Activated T-helper 17 cell treated with anti-CD3 and anti-CD28 coated beads, Interleukin-2, amount 50 U/mL, for 72 hours (primary cell): ENCODE results near the gene TCTN3. TPM values are rescaled to one million over a fixed set of nuclear protein-coding genes. Genes with fewer than 3 reads are reported as not detected.
A peak's percentile ranks its signal among the peaks of the same experiment; 100 is the strongest.
"Not testable (repeated sequence)": the region's sequence is repeated elsewhere in the genome, so short reads cannot be mapped to it uniquely, and the experiment has no call there.

Experiments
- ATAC-seq: fragments of 150-1000 bp; cut with Tn5 transposase; replicated peaks from 2 replicates; pipeline ENCODE4 v1.10.0; 2021; ENCODE audit warnings: mild to moderate bottlenecking, moderate library complexity
- H3K27ac Mint-ChIP-seq: one replicate; pipeline ENCODE4 v1.8.0; 2022; ENCODE audit warnings: mixed read lengths
- H3K27me3 Mint-ChIP-seq: one replicate; pipeline ENCODE4 v1.8.0; 2022; ENCODE audit warnings: mixed read lengths
- H3K36me3 Mint-ChIP-seq: one replicate; pipeline ENCODE4 v1.8.0; 2022; ENCODE audit warnings: low read depth, mild to moderate bottlenecking, mixed read lengths
- H3K4me1 Mint-ChIP-seq: one replicate; pipeline ENCODE4 v1.8.0; 2022; ENCODE audit warnings: mixed read lengths
- H3K4me3 Mint-ChIP-seq: one replicate; pipeline ENCODE4 v1.8.0; 2022; ENCODE audit warnings: mild to moderate bottlenecking, mixed read lengths
- H3K9me3 Mint-ChIP-seq: one replicate; pipeline ENCODE4 v1.8.0; 2022; ENCODE audit warnings: mixed read lengths
- total RNA-seq, 2 donors: library from RNA; stranded (reverse); gene quantifications; one replicate each; pipeline ENCODE4 v1.2.3, GENCODE V29; 2022

Gene TCTN3
- 10 to 100 TPM; 20.3 to 40.6 TPM for total RNA-seq

GRCh38 chr10:95693668-95694534 lies at the start of gene TCTN3:
TCTN3 (minus strand) TSS chr10:95693927; CDS start chr10:95693899, 28 bp downstream.
- Mint-ChIP-seq H3K9me3 (no peaks in the 10 kb centered on the region), H3K4me1 (peaks cover 26% of the 10 kb centered on the region), H3K4me3 (peak within 1 kb of the TSS; percentile 98), H3K36me3 (peaks cover 51% of the 10 kb centered on the region), H3K27ac (peak within 1 kb of the TSS; percentile 98), H3K27me3 (peaks cover 3% of the 10 kb centered on the region)
- ATAC-seq, result peak; percentile 99

- Mint-ChIP-seq H3K27ac (no peak overlapping the region), H3K4me3 (no peak overlapping the region), H3K9me3 (no peaks in the 10 kb centered on the region), H3K36me3 (no peaks in the 10 kb centered on the region), H3K4me1 (no peaks in the 10 kb centered on the region), H3K27me3 (peaks cover 12% of the 10 kb centered on the region)
- ATAC-seq, result no peak
Observed at GRCh38 chr10:95742962-95743535, 49.3 kb upstream of the TCTN3 start.

GRCh38 chr10:95742485-95742884 lies 48.8 kb upstream of the TCTN3 start:
- Mint-ChIP-seq H3K4me3 (no peak overlapping the region), H3K4me1 (no peaks in the 10 kb centered on the region), H3K9me3 (no peaks in the 10 kb centered on the region), H3K36me3 (no peaks in the 10 kb centered on the region), H3K27ac (no peak overlapping the region), H3K27me3 (peaks cover 15% of the 10 kb centered on the region)
- no peak for ATAC-seq

- H3K4me1 Mint-ChIP-seq, result no peaks in the 10 kb centered on the region
- no peak overlapping the region for H3K27ac Mint-ChIP-seq
- H3K36me3 Mint-ChIP-seq, result no peaks in the 10 kb centered on the region
- H3K4me3 Mint-ChIP-seq, result no peak overlapping the region
- peaks cover 13% of the 10 kb centered on the region for H3K27me3 Mint-ChIP-seq
- H3K9me3 Mint-ChIP-seq, result no peaks in the 10 kb centered on the region
- no peak for ATAC-seq
Observed at GRCh38 chr10:95741807-95742467, 48.2 kb upstream of the TCTN3 start.

- H3K27ac Mint-ChIP-seq, result no peak overlapping the region
Observed at GRCh38 chr10:95739056-95739455, 45.3 kb upstream of the TCTN3 start.

GRCh38 chr10:95732907-95733306 lies 39.2 kb upstream of the TCTN3 start:
- ATAC-seq, H3K27ac Mint-ChIP-seq, H3K4me3 Mint-ChIP-seq, H3K36me3 Mint-ChIP-seq, H3K4me1 Mint-ChIP-seq: not testable (repeated sequence)
- Mint-ChIP-seq H3K27me3 (peaks cover 24% of the 10 kb centered on the region), H3K9me3 (peaks cover 13% of the 10 kb centered on the region)

More at GRCh38 chr10:95739056-95739455, 45.3 kb upstream of the TCTN3 start:
- Mint-ChIP-seq H3K4me1 (no peaks in the 10 kb centered on the region), H3K27me3 (peaks cover 18% of the 10 kb centered on the region), H3K4me3 (no peak overlapping the region), H3K36me3 (no peaks in the 10 kb centered on the region), H3K9me3 (peaks cover 5% of the 10 kb centered on the region)
- ATAC-seq, result no peak

GRCh38 chr10:95730233-95730632 lies 36.5 kb upstream of the TCTN3 start:
- no peaks in the 10 kb centered on the region for H3K36me3 Mint-ChIP-seq
- no peak for ATAC-seq
- no peaks in the 10 kb centered on the region for H3K4me1 Mint-ChIP-seq
- H3K4me3 Mint-ChIP-seq, result no peak overlapping the region
- peaks cover 13% of the 10 kb centered on the region for H3K9me3 Mint-ChIP-seq
- no peak overlapping the region for H3K27ac Mint-ChIP-seq
- H3K27me3 Mint-ChIP-seq, result peaks cover 21% of the 10 kb centered on the region

- Mint-ChIP-seq H3K4me1 (no peaks in the 10 kb centered on the region), H3K36me3 (no peaks in the 10 kb centered on the region), H3K27me3 (peaks cover 20% of the 10 kb centered on the region), H3K4me3 (no peak overlapping the region), H3K27ac (no peak overlapping the region), H3K9me3 (peaks cover 14% of the 10 kb centered on the region)
- ATAC-seq, result no peak
Observed at GRCh38 chr10:95729323-95730055, 35.8 kb upstream of the TCTN3 start.

GRCh38 chr10:95728526-95728925 lies 34.8 kb upstream of the TCTN3 start:
- Mint-ChIP-seq H3K36me3 (no peaks in the 10 kb centered on the region), H3K27me3 (peaks cover 16% of the 10 kb centered on the region), H3K9me3 (peaks cover 6% of the 10 kb centered on the region), H3K4me1 (no peaks in the 10 kb centered on the region), H3K27ac (no peak overlapping the region), H3K4me3 (no peak overlapping the region)
- no peak for ATAC-seq

- not testable (repeated sequence) for H3K4me3 Mint-ChIP-seq, H3K27me3 Mint-ChIP-seq
Observed at GRCh38 chr10:95722496-95722895, 28.8 kb upstream of the TCTN3 start.

GRCh38 chr10:95720745-95721144 lies 27.0 kb upstream of the TCTN3 start:
- H3K27me3 Mint-ChIP-seq, H3K4me1 Mint-ChIP-seq, H3K4me3 Mint-ChIP-seq, H3K27ac Mint-ChIP-seq, ATAC-seq, H3K36me3 Mint-ChIP-seq, H3K9me3 Mint-ChIP-seq: not testable (repeated sequence)

More at GRCh38 chr10:95722496-95722895, 28.8 kb upstream of the TCTN3 start:
- ATAC-seq, H3K9me3 Mint-ChIP-seq, H3K27ac Mint-ChIP-seq, H3K4me1 Mint-ChIP-seq, H3K36me3 Mint-ChIP-seq: not testable (repeated sequence)

- Mint-ChIP-seq H3K27ac (no peak overlapping the region), H3K4me1 (no peaks in the 10 kb centered on the region), H3K27me3 (peaks cover 2% of the 10 kb centered on the region), H3K36me3 (no peaks in the 10 kb centered on the region), H3K4me3 (no peak overlapping the region), H3K9me3 (no peaks in the 10 kb centered on the region)
- ATAC-seq, result no peak
Observed at GRCh38 chr10:95716866-95717265, 23.1 kb upstream of the TCTN3 start.

GRCh38 chr10:95716466-95716865 lies 22.7 kb upstream of the TCTN3 start:
- H3K4me1 Mint-ChIP-seq, result no peaks in the 10 kb centered on the region

GRCh38 chr10:95711492-95711891 lies 17.8 kb upstream of the TCTN3 start:
- H3K27ac Mint-ChIP-seq, result no peak overlapping the region
- H3K4me1 Mint-ChIP-seq, result no peaks in the 10 kb centered on the region
- H3K36me3 Mint-ChIP-seq, result no peaks in the 10 kb centered on the region
- ATAC-seq, result no peak
- no peaks in the 10 kb centered on the region for H3K9me3 Mint-ChIP-seq
- no peak overlapping the region for H3K4me3 Mint-ChIP-seq
- no peaks in the 10 kb centered on the region for H3K27me3 Mint-ChIP-seq

More at GRCh38 chr10:95716466-95716865, 22.7 kb upstream of the TCTN3 start:
- no peak for ATAC-seq
- Mint-ChIP-seq H3K9me3 (no peaks in the 10 kb centered on the region), H3K27me3 (peaks cover 2% of the 10 kb centered on the region), H3K27ac (no peak overlapping the region), H3K4me3 (no peak overlapping the region), H3K36me3 (no peaks in the 10 kb centered on the region)
